ENCODE data around the gene HSPA12A. TPM values are rescaled to one million over a fixed set of nuclear protein-coding genes. Genes with fewer than 3 reads are reported as not detected.

Gene HSPA12A
- total and polyA plus RNA-seq, 9 of the 15 experiments (the other 6 are each of a cell fraction or from before 2014, with no cell fraction given) = 0.01 to 0.18 (median 0.04) TPM; not detected in 4

DNA sequence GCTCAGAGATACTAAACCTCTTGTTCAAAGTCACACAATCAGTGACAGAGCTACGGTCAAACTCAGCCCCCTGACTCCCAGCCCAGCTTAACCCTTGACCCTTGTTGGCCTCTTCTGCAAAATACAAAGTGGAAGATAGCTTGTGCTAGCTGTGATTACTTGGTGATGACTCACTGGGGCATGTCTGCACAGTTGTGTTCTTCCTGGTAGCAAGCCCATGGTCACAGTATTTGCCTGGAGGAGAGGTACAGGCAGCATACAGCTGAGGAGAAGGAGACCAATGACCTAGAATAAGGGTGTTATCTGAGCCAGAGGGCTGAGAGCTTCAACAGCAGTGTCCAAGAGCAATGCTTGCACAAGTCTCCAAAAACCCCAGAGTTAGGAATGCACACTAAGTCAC, 5.7 kb upstream of the HSPA12A start (continued):
- TF ChIP-seq, protein P1, sequence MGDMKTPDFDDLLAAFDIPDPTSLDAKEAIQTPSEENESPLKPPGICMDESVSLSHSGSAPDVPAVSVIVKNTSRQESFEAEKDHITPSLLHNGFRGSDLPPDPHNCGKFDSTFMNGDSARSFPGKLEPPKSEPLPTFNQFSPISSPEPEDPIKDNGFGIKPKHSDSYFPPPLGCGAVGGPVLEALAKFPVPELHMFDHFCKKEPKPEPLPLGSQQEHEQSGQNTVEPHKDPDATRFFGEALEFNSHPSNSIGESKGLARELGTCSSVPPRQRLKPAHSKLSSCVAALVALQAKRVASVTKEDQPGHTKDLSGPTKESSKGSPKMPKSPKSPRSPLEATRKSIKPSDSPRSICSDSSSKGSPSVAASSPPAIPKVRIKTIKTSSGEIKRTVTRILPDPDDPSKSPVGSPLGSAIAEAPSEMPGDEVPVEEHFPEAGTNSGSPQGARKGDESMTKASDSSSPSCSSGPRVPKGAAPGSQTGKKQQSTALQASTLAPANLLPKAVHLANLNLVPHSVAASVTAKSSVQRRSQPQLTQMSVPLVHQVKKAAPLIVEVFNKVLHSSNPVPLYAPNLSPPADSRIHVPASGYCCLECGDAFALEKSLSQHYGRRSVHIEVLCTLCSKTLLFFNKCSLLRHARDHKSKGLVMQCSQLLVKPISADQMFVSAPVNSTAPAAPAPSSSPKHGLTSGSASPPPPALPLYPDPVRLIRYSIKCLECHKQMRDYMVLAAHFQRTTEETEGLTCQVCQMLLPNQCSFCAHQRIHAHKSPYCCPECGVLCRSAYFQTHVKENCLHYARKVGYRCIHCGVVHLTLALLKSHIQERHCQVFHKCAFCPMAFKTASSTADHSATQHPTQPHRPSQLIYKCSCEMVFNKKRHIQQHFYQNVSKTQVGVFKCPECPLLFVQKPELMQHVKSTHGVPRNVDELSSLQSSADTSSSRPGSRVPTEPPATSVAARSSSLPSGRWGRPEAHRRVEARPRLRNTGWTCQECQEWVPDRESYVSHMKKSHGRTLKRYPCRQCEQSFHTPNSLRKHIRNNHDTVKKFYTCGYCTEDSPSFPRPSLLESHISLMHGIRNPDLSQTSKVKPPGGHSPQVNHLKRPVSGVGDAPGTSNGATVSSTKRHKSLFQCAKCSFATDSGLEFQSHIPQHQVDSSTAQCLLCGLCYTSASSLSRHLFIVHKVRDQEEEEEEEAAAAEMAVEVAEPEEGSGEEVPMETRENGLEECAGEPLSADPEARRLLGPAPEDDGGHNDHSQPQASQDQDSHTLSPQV (IDR thresholded peaks at IDR 0.05) = no peak

DNA sequence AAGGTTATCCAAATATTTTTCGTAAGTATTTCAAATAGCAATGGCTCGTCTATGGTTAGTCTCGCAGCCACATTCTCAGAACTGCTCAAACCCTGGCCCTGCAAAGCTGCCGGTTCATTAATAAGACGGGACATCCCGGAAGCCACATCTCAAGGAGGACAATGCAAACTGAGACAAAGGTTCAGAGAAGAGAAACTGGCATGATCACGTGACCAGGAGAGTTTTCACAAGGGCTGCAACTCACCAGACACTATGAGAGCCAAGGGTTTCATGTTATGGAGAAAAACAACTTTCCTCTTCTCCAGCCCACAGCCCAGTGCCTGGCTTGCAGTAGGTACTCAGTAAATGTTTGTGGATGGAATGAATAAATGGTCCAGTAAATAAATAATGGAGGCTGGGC, 5.0 kb upstream of the HSPA12A start:
- no peak overlapping the region for H2AFZ ChIP-seq (ENCODE audit: low read depth, low read length)
- no peak overlapping the region for H3K9ac ChIP-seq (ENCODE audit: insufficient read depth in 1 of 2, low read depth in 2 of 2, low read length in 2 of 2)
- POLR2A ChIA-PET = no interaction called here
- DNase-seq (ENCODE audit: extremely low read depth in 1 of 4, low spot score in 3 of 4) = no peak
- no peaks in the 10 kb centered on the region for H4K20me1 ChIP-seq (replicated peaks; ENCODE audit: control insufficient read depth, insufficient read depth, low read length)
- H3K9me3 ChIP-seq (replicated peaks; ENCODE audit: control insufficient read depth, insufficient read depth, low read depth, low read length) = no peaks in the 10 kb centered on the region
- in situ Hi-C loops (cut with MboI) (no loop called here), intact Hi-C loops (cut with micrococcal nuclease) (no loop called here)
- peaks cover 0 to 10% of the 10 kb centered on the region in 2 experiments; a peak in 2 of 5 replicates for H3K4me1 ChIP-seq (replicated peaks in 1 of 2; ENCODE audit: control insufficient read depth in 2 of 2, insufficient read depth in 2 of 2, low read length in 2 of 2)
- no peak overlapping the region for H3K4me3 ChIP-seq
- no peaks in the 10 kb centered on the region for H3K79me2 ChIP-seq (ENCODE audit: control insufficient read depth, insufficient read depth, low read length)
- H3K27ac ChIP-seq (ENCODE audit: extremely low read depth, low read depth, low read length) = no peak overlapping the region
- no TSS peak for BruUV-seq (replicated peaks)
- no peaks in the 10 kb centered on the region for H3K36me3 ChIP-seq (ENCODE audit: control insufficient read depth, insufficient read depth, low read length)
- TF ChIP-seq RAD51 (IDR thresholded peaks at IDR 0.05; ENCODE audit: borderline replicate concordance, low read depth) (peak; percentile 76), STAT5B (CRISPR knock-in tag; IDR thresholded peaks at IDR 0.05) (no peak), NFIX (CRISPR knock-in tag; IDR thresholded peaks at IDR 0.05; ENCODE audit: low read depth) (no peak), CBFA2T2 (conservative IDR thresholded peaks at IDR 0.05) (peak; percentile 22; the same call in 1 of the 2 replicates), ELF4 (CRISPR knock-in tag; IDR thresholded peaks at IDR 0.05) (no peak)
- TF ChIP-seq, protein P2, sequence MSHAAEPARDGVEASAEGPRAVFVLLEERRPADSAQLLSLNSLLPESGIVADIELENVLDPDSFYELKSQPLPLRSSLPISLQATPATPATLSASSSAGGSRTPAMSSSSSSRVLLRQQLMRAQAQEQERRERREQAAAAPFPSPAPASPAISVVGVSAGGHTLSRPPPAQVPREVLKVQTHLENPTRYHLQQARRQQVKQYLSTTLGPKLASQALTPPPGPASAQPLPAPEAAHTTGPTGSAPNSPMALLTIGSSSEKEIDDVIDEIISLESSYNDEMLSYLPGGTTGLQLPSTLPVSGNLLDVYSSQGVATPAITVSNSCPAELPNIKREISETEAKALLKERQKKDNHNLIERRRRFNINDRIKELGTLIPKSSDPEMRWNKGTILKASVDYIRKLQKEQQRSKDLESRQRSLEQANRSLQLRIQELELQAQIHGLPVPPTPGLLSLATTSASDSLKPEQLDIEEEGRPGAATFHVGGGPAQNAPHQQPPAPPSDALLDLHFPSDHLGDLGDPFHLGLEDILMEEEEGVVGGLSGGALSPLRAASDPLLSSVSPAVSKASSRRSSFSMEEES (CRISPR knock-in tag; IDR thresholded peaks at IDR 0.05) = peak; percentile 85
- TF ChIP-seq, protein P3, sequence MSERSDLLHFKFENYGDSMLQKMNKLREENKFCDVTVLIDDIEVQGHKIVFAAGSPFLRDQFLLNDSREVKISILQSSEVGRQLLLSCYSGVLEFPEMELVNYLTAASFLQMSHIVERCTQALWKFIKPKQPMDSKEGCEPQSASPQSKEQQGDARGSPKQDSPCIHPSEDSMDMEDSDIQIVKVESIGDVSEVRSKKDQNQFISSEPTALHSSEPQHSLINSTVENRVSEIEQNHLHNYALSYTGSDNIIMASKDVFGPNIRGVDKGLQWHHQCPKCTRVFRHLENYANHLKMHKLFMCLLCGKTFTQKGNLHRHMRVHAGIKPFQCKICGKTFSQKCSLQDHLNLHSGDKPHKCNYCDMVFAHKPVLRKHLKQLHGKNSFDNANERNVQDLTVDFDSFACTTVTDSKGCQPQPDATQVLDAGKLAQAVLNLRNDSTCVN (CRISPR knock-in tag; IDR thresholded peaks at IDR 0.05) = no peak
- no peak overlapping the region for H3K4me2 ChIP-seq (ENCODE audit: insufficient read depth, low read length)
- CTCF ChIA-PET (ENCODE audit: low intra/inter-chr PET ratio) = interaction anchor here (0.6 kb wide), 1 partner anchor 152 kb away, joined by 3 read pairs; no protein-coding TSS in a partner anchor
- WGBS (ENCODE audit: insufficient coverage, low coverage, missing lambda C conversion rate) = 1% methylated on average over 7 of the region's 7 CpGs
- no peaks in the 10 kb centered on the region for H3K9me1 ChIP-seq (ENCODE audit: control insufficient read depth, insufficient read depth, low read length)
- no peak for FAIRE-seq
- H3K27me3 ChIP-seq (ENCODE audit: control insufficient read depth in 2 of 2, insufficient read depth in 2 of 2, low read length in 2 of 2) = peaks cover 0 to 6% of the 10 kb centered on the region in 2 experiments; a peak in 1 of 5 replicates
- no peak for ATAC-seq

Data from K562 (cell line).